GM21367 (cell line): ENCODE results near the gene TCOF1.

Source experiments
- ATAC-seq: cut with Tn5 transposase; IDR thresholded peaks from one replicate; pipeline ENCODE4 v1.9.1; 2021; ENCODE audit not compliant: unreplicated experiment

Gene TCOF1

GRCh38 chr5:150428106-150428876 lies 70.8 kb downstream of the TCOF1 start:
- no peak for ATAC-seq

- no peak for ATAC-seq
These were observed 71.5 kb downstream of the TCOF1 start for GRCh38 chr5:150428978-150429377.

GRCh38 chr5:150429410-150429873 lies 71.9 kb downstream of the TCOF1 start:
- ATAC-seq = peak; percentile 81

- no peak for ATAC-seq
These were observed 73.6 kb downstream of the TCOF1 start for GRCh38 chr5:150431048-150431447.

- no peak for ATAC-seq
These were observed 74.1 kb downstream of the TCOF1 start for GRCh38 chr5:150431574-150431973.

GRCh38 chr5:150434464-150434863 lies 77.0 kb downstream of the TCOF1 start:
- ATAC-seq = no peak

GRCh38 chr5:150436141-150436680 lies 78.7 kb downstream of the TCOF1 start:
- peak; percentile 86 for ATAC-seq

- no peak for ATAC-seq
These were observed 81.5 kb downstream of the TCOF1 start for GRCh38 chr5:150438873-150439546.

GRCh38 chr5:150440948-150441812 lies 83.7 kb downstream of the TCOF1 start:
- ATAC-seq = no peak

- ATAC-seq = no peak
These were observed 84.6 kb downstream of the TCOF1 start for GRCh38 chr5:150441813-150442698.

GRCh38 chr5:150442699-150443080 lies 85.2 kb downstream of the TCOF1 start:
- ATAC-seq = no peak

GRCh38 chr5:150443242-150444075 lies 86.0 kb downstream of the TCOF1 start:
- ATAC-seq = no peak

GRCh38 chr5:150444770-150445169 lies 87.3 kb downstream of the TCOF1 start:
- ATAC-seq = no peak

GRCh38 chr5:150446088-150446487 lies 88.6 kb downstream of the TCOF1 start:
- ATAC-seq = no peak

- no peak for ATAC-seq
These were observed 89.1 kb downstream of the TCOF1 start for GRCh38 chr5:150446583-150446982.

GRCh38 chr5:150447188-150447587 lies 89.7 kb downstream of the TCOF1 start:
- no peak for ATAC-seq

- no peak for ATAC-seq
These were observed 90.8 kb downstream of the TCOF1 start for GRCh38 chr5:150448334-150448733.

GRCh38 chr5:150448952-150449516 lies 91.5 kb downstream of the TCOF1 start:
- peak; percentile 21 for ATAC-seq
